ENCODE data around the gene SLC39A1.
A peak's percentile ranks its signal among the peaks of the same experiment; 100 is the strongest.
"Not testable (repeated sequence)": the region's sequence is repeated elsewhere in the genome, so short reads cannot be mapped to it uniquely, and the experiment has no call there.

The SLC39A1 gene

DNA sequence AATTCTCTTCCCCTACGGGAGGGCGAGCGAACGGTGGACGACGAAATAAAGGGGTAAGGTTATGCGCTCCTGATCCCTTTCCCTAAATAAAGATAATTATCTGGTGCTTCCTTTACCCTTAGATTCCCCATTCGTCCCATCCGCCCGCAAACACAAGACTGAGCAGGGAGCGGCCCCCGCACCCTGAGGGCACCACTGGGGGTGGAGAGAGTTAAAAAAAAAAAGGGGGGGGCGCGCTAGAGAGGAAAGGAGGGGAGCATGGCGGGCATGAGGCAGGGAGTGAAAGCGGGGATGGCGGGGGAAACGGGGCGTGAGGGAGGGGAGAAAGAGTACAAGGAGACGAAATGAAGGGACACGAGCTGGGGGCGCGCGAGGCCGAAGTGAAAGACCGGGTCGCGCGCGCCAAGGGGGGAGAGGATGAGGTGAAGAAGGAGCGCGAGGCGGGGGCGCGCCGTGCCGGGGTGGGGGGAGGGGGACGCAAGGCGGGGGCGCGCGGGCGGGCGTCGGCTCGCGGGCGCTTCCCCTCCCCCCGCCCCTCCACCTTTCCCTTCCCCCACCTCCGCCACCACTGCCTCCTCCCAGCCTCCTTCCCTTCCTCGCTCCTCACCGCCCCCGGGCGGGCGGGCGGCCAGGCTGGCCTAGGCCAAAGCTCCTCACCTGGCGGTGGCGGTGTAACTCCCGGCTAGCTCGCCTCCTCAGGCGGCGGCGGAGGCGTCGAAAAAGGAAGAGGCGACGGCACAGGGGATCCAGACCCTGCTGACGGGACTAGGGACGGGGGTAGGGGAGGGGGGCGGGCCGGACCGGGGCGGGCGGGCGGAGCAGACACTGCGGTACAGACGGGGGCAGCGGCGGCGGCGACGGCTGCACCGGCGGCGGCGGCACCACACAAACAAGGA, 41.0 kb downstream of the SLC39A1 start:
- H3K4me1 ChIP-seq (ENCODE audit: control insufficient read depth, insufficient read depth, low read length), result peaks cover 29% of the 10 kb centered on the region
- no peaks in the 10 kb centered on the region for H3K9me3 ChIP-seq (ENCODE audit: control insufficient read depth, low read length)
- peak; percentile 62 for DNase-seq (ENCODE audit: low read depth)
- no peaks in the 10 kb centered on the region for H3K27me3 ChIP-seq (replicated peaks; ENCODE audit: control insufficient read depth, insufficient read depth, low read length)
- peak overlapping the region; percentile 87 for H3K9ac ChIP-seq (ENCODE audit: low read length)
- H3K36me3 ChIP-seq (ENCODE audit: control insufficient read depth, insufficient read depth, low read length, severe bottlenecking), result no peaks in the 10 kb centered on the region
- H3K4me3 ChIP-seq (ENCODE audit: low read length), result peak overlapping the region; percentile 85

DNA sequence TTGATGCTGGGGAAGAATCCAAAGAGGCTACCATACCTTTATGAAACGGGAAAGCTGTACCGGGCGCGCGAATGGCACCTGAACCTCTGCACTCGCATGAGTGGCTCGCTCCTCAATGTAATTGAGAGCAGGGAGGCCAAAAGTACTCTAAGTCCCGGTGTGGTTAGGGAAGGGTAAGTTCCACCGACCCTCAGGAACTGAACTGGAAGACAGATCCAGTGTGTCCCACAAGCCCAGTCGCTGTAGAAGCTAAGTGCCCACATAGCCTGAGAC, 41.6 kb downstream of the SLC39A1 start:
- Histone ChIP-seq H3K27me3 (replicated peaks; ENCODE audit: control insufficient read depth, insufficient read depth, low read length) (no peaks in the 10 kb centered on the region), H3K4me1 (ENCODE audit: control insufficient read depth, insufficient read depth, low read length) (peaks cover 29% of the 10 kb centered on the region), H3K36me3 (ENCODE audit: control insufficient read depth, insufficient read depth, low read length, severe bottlenecking) (no peaks in the 10 kb centered on the region), H3K9ac (ENCODE audit: low read length) (peak overlapping the region; percentile 87), H3K4me3 (ENCODE audit: low read length) (peak overlapping the region; percentile 85), H3K9me3 (ENCODE audit: control insufficient read depth, low read length) (no peaks in the 10 kb centered on the region)
- DNase-seq (ENCODE audit: low read depth), result peak; percentile 41

DNA sequence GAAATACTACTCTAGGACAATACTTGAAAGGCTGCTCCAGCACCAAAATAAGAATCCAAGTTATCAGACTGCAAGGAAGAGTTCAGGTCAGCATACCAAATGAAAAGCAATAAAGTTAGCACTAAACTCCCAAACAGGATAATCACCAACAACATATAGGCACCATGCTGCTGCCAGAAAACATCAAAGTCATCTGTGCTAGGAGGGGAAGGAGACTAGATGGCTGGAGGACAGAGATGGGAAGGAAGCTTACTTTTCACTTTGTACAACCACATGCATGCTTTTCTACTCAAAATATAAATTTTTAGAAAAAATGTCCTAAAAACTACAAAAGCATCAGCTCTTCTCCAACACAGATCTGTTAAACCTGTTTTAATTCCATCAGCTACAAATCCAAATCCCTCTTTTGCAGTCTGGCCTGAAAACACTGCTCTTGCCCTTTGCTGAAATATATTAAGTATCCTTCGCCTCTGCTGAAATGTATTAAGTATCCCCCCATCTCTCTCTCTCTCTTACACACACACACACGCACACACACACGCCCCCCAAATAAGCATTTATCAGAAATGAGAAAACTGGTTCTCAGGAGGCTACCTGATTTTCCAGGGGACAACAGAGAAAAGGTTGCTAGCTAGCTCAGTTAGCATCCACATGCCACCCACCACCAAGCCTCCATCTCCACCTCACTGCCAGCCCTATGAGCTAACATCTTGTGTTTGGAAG, 42.1 kb downstream of the SLC39A1 start:
- DNase-seq (ENCODE audit: low read depth), result peak; percentile 9
- no peaks in the 10 kb centered on the region for H3K9me3 ChIP-seq (ENCODE audit: control insufficient read depth, low read length)
- H3K9ac ChIP-seq (ENCODE audit: low read length), result peak overlapping the region; percentile 87
- no peaks in the 10 kb centered on the region for H3K36me3 ChIP-seq (ENCODE audit: control insufficient read depth, insufficient read depth, low read length, severe bottlenecking)
- H3K4me1 ChIP-seq (ENCODE audit: control insufficient read depth, insufficient read depth, low read length), result peaks cover 29% of the 10 kb centered on the region
- H3K4me3 ChIP-seq (ENCODE audit: low read length), result peak overlapping the region; percentile 85
- no peaks in the 10 kb centered on the region for H3K27me3 ChIP-seq (replicated peaks; ENCODE audit: control insufficient read depth, insufficient read depth, low read length)

DNA sequence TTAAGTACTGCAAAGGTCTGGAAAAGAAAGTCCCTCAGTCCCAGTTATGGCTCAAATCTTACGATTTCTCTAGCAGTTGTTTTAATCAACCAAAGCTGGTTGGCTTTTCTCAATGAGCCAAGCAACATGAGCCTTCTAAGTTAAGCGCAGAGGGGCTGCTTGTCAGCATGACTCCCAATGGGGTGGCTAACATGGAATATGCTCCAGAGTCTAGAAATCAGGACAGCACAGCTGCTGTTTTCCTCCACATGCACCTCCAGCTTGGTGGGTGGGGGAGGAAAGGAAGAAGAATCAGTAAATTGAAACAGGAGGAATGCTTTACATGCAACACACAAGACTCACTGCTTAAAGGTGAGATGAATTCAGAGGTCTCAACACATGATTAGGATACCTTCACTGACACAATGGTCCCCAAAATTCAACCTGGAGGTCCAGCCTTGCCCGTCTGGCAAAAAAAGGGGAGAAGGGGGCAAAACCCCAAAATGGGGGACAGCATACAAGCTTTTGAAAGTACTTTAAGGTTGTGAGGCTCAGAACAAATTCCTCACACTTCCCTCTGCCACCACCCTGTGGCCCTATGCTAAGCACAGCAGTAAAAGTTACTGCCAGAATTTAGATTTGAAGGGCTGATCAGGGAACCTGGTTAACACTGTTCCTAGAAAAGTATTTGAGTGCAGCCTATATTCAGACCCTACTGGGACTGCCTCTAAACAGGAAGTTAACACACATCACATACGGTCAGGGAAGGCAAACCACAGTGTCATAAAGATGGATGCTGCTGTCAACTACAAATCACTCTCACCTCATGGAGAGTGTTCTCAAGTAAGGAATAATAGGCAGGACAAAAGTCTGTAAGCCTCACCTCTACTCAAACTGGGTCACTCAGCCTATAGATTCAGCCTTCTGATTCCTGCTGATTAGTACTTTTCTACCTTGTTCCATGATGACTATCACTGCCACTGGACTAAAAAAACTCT, 43.2 kb downstream of the SLC39A1 start:
- no peaks in the 10 kb centered on the region for H3K9me3 ChIP-seq (ENCODE audit: control insufficient read depth, low read length)
- DNase-seq (ENCODE audit: low read depth), result peak; percentile 45
- peaks cover 29% of the 10 kb centered on the region for H3K4me1 ChIP-seq (ENCODE audit: control insufficient read depth, insufficient read depth, low read length)
- peaks cover 4% of the 10 kb centered on the region for H3K36me3 ChIP-seq (ENCODE audit: control insufficient read depth, insufficient read depth, low read length, severe bottlenecking)
- peak overlapping the region; percentile 85 for H3K4me3 ChIP-seq (ENCODE audit: low read length)
- no peaks in the 10 kb centered on the region for H3K27me3 ChIP-seq (replicated peaks; ENCODE audit: control insufficient read depth, insufficient read depth, low read length)
- peak overlapping the region; percentile 87 for H3K9ac ChIP-seq (ENCODE audit: low read length)

DNA sequence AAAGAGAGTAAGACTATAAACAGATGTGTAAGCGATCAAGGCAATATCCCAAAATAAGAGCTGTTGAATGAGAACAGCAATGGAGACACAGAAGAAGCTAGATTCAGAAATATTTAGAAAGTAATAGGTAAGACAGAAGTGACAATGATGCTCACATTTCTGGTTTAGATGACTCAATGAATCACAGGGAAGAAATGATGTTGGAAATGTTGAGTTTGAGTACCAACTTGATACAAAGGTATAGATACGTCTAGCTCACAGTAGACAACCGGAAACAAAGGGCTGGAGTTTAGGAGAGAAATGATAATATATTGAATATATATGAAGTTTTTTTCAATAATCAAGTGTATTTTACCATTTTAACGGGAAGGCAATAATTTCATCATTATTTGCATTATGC, 47.0 kb downstream of the SLC39A1 start:
- Histone ChIP-seq H3K4me3 (ENCODE audit: low read length) (no peak overlapping the region), H3K9ac (ENCODE audit: low read length) (no peak overlapping the region), H3K4me1 (ENCODE audit: control insufficient read depth, insufficient read depth, low read length) (peaks cover 17% of the 10 kb centered on the region), H3K36me3 (ENCODE audit: control insufficient read depth, insufficient read depth, low read length, severe bottlenecking) (peaks cover 4% of the 10 kb centered on the region), H3K9me3 (ENCODE audit: control insufficient read depth, low read length) (no peaks in the 10 kb centered on the region), H3K27me3 (replicated peaks; ENCODE audit: control insufficient read depth, insufficient read depth, low read length) (no peaks in the 10 kb centered on the region)
- no peak for DNase-seq (ENCODE audit: low read depth)

DNA sequence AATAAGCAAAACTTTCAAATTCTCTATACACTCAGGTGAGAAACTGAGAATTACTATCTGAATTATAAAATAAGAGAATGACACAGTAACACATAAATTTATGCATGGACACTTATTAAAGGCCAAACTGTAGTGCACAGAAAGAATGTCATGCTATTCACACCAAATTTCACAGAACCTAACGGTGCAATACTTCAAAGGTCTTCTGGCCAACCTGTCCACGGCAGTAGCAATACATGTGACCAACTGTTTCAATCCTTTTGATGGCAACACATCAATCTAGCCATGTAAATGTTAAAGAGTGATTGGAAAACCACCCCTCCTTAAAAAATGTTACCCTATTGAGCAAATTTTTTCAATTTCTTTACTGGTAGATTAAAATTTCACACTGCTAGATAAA, 51.0 kb downstream of the SLC39A1 start:
- Histone ChIP-seq H3K4me1 (ENCODE audit: control insufficient read depth, insufficient read depth, low read length) (no peaks in the 10 kb centered on the region), H3K9me3 (ENCODE audit: control insufficient read depth, low read length) (no peaks in the 10 kb centered on the region), H3K27me3 (replicated peaks; ENCODE audit: control insufficient read depth, insufficient read depth, low read length) (no peaks in the 10 kb centered on the region), H3K9ac (ENCODE audit: low read length) (no peak overlapping the region), H3K36me3 (ENCODE audit: control insufficient read depth, insufficient read depth, low read length, severe bottlenecking) (peaks cover 5% of the 10 kb centered on the region), H3K4me3 (ENCODE audit: low read length) (no peak overlapping the region)
- no peak for DNase-seq (ENCODE audit: low read depth)

DNA sequence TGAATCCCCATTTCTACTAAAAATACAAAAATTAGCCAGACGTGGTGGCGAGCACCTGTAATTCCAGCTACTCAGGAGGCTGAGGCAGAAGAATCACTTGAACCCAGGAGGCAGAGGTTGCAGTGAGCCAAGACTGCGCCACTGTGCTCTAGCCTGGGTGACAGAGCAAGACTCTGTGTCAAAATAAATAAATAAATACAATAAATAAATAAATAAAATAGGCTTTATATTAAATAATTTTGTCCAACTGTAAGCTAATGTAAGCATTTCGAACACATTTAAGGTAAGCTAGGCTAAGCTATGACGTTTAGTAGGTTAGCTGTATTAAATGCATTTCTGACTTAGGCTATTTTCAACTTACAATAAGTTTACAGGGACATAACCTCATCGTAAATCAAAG, 52.8 kb downstream of the SLC39A1 start:
- H3K4me3 ChIP-seq (ENCODE audit: low read length); H3K4me1 ChIP-seq (ENCODE audit: control insufficient read depth, insufficient read depth, low read length); H3K36me3 ChIP-seq (ENCODE audit: control insufficient read depth, insufficient read depth, low read length, severe bottlenecking); DNase-seq (ENCODE audit: low read depth); H3K27me3 ChIP-seq (replicated peaks; ENCODE audit: control insufficient read depth, insufficient read depth, low read length); H3K9ac ChIP-seq (ENCODE audit: low read length); H3K9me3 ChIP-seq (ENCODE audit: control insufficient read depth, low read length): not testable (repeated sequence)

Data from adipocyte (in vitro differentiated cells).